Upper lobe of right lung (tissue), 1 donor: ENCODE data around the gene IGLL5. TPM values are rescaled to one million over a fixed set of nuclear protein-coding genes. Genes with fewer than 3 reads are reported as not detected.
A peak's percentile ranks its signal among the peaks of the same experiment; 100 is the strongest.

Experiments used
- ATAC-seq: fragments of 200-7000 bp; cut with Tn5 transposase; one replicate; pipeline ENCODE4 v1.9.1; 2020; ENCODE audit warnings: mild to moderate bottlenecking, moderate library complexity
- DNase-seq: peaks from one replicate; pipeline ENCODE4 v3.0.0-alpha.2; 2020
- H3K27ac ChIP-seq: fragments of 200-600 bp; one replicate; pipeline ENCODE4 v1.8.0; 2022
- H3K27me3 ChIP-seq: fragments of 200-600 bp; one replicate; pipeline ENCODE4 v1.8.0; 2022; ENCODE audit warnings: mild to moderate bottlenecking
- H3K36me3 ChIP-seq: fragments of 200-600 bp; one replicate; pipeline ENCODE4 v1.8.0; 2022
- H3K4me1 ChIP-seq: fragments of 200-600 bp; one replicate; pipeline ENCODE4 v1.8.0; 2022
- H3K4me3 ChIP-seq: fragments of 200-600 bp; one replicate; pipeline ENCODE4 v1.8.0; 2022; ENCODE audit warnings: mild to moderate bottlenecking
- H3K9me3 ChIP-seq: fragments of 200-600 bp; one replicate; pipeline ENCODE4 v1.8.0; 2022
- intact Hi-C: fragments of 100-400 bp; cut with DNase I; formaldehyde crosslinking; loops from one replicate; pipeline ENCODE4 v1.11.0; 2022
- microRNA-seq: library from miRNA; unstranded; fragments of <30 nt; microRNA quantifications from one replicate; pipeline ENCODE4 v1.2.0, GENCODE V29; 2020; ENCODE audit warnings: borderline microRNAs expressed
- total RNA-seq: library from RNA; stranded (reverse); fragmentation: NEBNext Ultra II Directional; extraction: Animal tissue kit (Norgen Biotek cat#: 25700); gene quantifications from one replicate; pipeline ENCODE4 v1.2.1, GENCODE V29; 2021
- TF ChIP-seq, protein P1 (sequence below): fragments of 200-600 bp; IDR thresholded peaks from one replicate; pipeline ENCODE4 v1.8.0; 2022; ENCODE audit warnings: antibody characterized with exemption
- donor health status: DM: no; HTN: yes; CAD: no; lungs with severe emphysema.

IGLL5 gene
- total RNA-seq, 1 donor from 2014 or later: 12.3 TPM

DNA sequence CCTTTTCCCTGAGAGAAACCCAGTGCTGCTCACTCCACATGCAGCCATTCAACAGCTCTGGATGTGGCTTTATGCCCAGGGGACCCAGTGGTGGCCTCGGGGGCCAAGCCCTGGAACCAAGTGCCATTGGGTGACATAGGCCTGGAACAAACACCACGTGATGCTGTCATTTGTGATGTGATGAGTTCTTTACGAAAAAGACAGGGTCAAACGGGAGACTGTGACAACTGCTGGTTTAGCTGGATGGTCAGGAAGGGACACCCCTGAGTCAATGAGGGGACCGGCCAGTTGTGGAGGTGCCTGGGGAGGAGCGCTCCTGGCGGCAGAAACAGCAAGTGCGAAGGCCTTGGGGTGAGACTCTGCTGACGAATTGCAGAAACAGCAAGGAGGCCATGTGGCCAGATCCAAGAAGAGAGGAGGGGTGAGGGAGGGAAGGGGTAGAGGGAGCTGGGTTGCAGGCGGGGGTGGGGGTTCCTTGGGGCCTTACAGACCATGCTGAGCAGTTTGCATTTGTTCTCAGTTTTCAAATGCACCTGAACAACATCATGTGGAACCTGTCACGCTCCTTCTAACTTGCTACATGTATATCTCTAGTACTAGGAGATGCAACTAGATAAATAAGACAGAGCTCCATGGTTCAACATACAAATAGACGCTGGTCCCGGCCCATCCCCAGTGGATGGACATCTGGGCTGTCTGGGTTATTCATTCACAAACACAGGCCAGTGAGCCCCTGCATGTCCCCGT is 56.1 kb downstream of the IGLL5 start:
- Histone ChIP-seq H3K27me3 (peaks cover 13% of the 10 kb centered on the region), H3K4me3 (no peak overlapping the region), H3K4me1 (no peaks in the 10 kb centered on the region), H3K27ac (no peak overlapping the region), H3K36me3 (no peaks in the 10 kb centered on the region), H3K9me3 (no peaks in the 10 kb centered on the region)
- intact Hi-C loops: loop anchor here (5.0 kb wide), 1 partner anchor 51 kb away; no protein-coding TSS in a partner anchor
- TF ChIP-seq, protein P1, sequence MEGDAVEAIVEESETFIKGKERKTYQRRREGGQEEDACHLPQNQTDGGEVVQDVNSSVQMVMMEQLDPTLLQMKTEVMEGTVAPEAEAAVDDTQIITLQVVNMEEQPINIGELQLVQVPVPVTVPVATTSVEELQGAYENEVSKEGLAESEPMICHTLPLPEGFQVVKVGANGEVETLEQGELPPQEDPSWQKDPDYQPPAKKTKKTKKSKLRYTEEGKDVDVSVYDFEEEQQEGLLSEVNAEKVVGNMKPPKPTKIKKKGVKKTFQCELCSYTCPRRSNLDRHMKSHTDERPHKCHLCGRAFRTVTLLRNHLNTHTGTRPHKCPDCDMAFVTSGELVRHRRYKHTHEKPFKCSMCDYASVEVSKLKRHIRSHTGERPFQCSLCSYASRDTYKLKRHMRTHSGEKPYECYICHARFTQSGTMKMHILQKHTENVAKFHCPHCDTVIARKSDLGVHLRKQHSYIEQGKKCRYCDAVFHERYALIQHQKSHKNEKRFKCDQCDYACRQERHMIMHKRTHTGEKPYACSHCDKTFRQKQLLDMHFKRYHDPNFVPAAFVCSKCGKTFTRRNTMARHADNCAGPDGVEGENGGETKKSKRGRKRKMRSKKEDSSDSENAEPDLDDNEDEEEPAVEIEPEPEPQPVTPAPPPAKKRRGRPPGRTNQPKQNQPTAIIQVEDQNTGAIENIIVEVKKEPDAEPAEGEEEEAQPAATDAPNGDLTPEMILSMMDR: no peak
- ATAC-seq: no peak
- DNase-seq: peak; percentile 40

DNA sequence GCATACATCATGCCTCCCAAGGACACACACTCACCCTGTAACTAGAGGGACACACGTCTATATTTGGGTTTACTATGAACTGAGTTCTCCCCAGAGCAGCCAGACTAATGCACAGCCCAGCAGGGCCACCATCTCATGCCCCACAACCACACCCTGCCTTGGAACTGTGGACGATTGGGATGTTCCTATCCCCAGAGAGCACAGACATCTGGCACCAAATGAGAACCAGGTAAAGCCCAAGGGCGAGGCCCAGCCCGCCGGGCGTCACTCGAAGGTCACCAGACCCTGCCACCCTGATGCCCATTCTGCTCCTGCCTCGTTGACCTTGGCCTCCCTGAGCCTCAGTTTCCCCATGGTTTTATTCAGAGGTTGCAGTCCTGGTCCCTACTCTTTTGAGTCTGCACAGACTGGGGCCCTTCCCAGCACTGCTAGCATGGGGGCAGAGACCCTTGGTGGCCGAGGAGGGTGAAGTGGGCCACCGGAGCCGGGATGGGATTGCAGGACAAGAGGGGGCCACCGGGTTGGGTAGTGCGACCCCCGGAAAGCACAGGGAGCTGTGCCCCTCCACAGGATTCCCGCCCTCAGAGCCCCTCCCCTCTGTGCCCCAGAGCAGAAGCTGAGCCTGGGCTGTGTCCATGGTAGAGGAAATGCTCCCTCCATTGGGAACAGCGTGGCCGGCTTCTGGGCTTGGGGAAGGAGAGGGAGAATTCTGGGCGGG is 56.8 kb downstream of the IGLL5 start:
- H3K9me3 ChIP-seq: no peaks in the 10 kb centered on the region
- intact Hi-C loops: loop anchor here (5.0 kb wide), 1 partner anchor 52 kb away; no protein-coding TSS in a partner anchor
- TF ChIP-seq, protein P1: no peak
- peaks cover 13% of the 10 kb centered on the region for H3K27me3 ChIP-seq
- H3K36me3 ChIP-seq: no peaks in the 10 kb centered on the region
- ATAC-seq (no peak), DNase-seq (peak; percentile 42)
- H3K4me1 ChIP-seq: no peaks in the 10 kb centered on the region
- no peak overlapping the region for H3K4me3 ChIP-seq
- H3K27ac ChIP-seq: no peak overlapping the region

DNA sequence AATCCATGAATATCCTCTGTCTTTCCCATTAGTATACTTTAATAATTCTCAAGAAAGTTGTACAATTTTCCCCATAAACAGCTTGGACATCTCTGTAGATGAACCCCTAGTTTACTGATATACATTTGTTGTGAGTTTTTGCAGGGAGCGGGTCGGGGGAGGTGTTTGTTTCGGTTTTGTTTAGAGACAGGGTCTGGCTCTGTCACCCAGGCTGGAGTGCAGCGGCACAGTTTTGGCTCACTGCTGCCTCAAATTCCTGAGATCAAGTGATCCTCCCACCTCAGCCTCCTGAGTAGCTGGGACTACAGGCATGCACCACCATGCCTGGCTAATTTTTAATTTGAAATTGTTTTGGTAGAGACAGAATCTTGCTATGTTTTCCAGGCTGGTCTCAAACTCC is 57.6 kb downstream of the IGLL5 start:
- Histone ChIP-seq H3K4me3 (no peak overlapping the region), H3K27me3 (peaks cover 13% of the 10 kb centered on the region), H3K27ac (no peak overlapping the region), H3K36me3 (no peaks in the 10 kb centered on the region), H3K4me1 (no peaks in the 10 kb centered on the region), H3K9me3 (no peaks in the 10 kb centered on the region)
- DNase-seq (peak; percentile 35), ATAC-seq (no peak)
- intact Hi-C loops: no loop called here
- TF ChIP-seq, protein P1: no peak

Small RNA genes lying within 50 kb of the gene (microRNA-seq; reads per million reads assigned to microRNA genes)
- gene MIR5571: 0.50 reads per million

Other genes starting within 250 kb of the IGLL5 start
- gene GGTLC2, start 243.2 kb upstream of the IGLL5 start, total RNA-seq: 6.5 TPM
- gene GNAZ, start 182.7 kb downstream of the IGLL5 start, total RNA-seq: 3.0 TPM